ENCODE measurements around the gene SCNN1G. TPM values are rescaled to one million over a fixed set of nuclear protein-coding genes. Genes with fewer than 3 reads are reported as not detected.
"Not testable (repeated sequence)": the region's sequence is repeated elsewhere in the genome, so short reads cannot be mapped to it uniquely, and the experiment has no call there.

Gene SCNN1G
- polyA plus RNA-seq, 2 of the 4 experiments (the other 2 are of a cell fraction), result 0.03 to 0.05 TPM

DNA sequence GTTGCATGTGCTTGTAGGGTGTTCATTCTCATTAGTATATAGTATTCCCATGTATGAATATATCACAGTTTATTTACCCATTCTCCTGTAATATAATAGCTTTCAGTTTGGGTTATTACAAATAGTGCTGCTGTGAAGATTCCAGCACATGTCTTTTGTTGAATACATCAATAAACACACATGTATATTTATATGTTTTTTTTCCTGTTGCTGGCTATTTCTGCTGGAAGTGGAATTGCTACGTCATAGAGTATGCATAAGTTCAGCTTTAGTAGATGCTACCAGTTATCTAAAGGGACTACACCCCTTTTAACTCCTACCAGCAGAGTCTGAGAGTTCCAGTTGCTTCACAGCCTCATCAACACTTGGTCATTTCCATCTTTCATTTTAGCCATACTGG lies 67.3 kb downstream of the SCNN1G start:
- WGBS (ENCODE audit: missing lambda C conversion rate), result 10% methylated on average over 1 of the region's 1 CpG
- DNase-seq (ENCODE audit: low read depth in 1 of 2, low spot score in 1 of 2), result no peak
- Histone ChIP-seq H3K4me3 (no peak overlapping the region), H3K9me3 (peaks cover 3% of the 10 kb centered on the region; the same call in 1 of the 3 replicates), H3K4me1 (no peaks in the 10 kb centered on the region), H3K27ac (no peak overlapping the region), H3K4me2 (no peak overlapping the region)
- ATAC-seq, result no peak
- FAIRE-seq, result no peak
- TF ChIP-seq CBX2 (IDR thresholded peaks at IDR 0.05; ENCODE audit: borderline replicate concordance, low read depth) (no peak), EP300 (IDR thresholded peaks at IDR 0.05) (no peak), EHF (CRISPR knock-in tag; IDR thresholded peaks at IDR 0.05) (no peak), EHMT2 (IDR thresholded peaks at IDR 0.05; ENCODE audit: low read depth) (no peak), RAD21 (conservative IDR thresholded peaks at IDR 0.05 in 1 of 2, IDR thresholded peaks at IDR 0.05 in 1 of 2) (no peak), KDM5A (IDR thresholded peaks at IDR 0.05) (no peak), BHLHE40 (IDR thresholded peaks at IDR 0.05; ENCODE audit: low read depth, low read length) (no peak), CBX8 (IDR thresholded peaks at IDR 0.05) (no peak), CHD2 (IDR thresholded peaks at IDR 0.05; ENCODE audit: low read length, partially characterized antibody) (no peak), POLR2AphosphoS2 (conservative IDR thresholded peaks at IDR 0.05; ENCODE audit: low read length) (no peak)
- TF ChIP-seq, protein P1, sequence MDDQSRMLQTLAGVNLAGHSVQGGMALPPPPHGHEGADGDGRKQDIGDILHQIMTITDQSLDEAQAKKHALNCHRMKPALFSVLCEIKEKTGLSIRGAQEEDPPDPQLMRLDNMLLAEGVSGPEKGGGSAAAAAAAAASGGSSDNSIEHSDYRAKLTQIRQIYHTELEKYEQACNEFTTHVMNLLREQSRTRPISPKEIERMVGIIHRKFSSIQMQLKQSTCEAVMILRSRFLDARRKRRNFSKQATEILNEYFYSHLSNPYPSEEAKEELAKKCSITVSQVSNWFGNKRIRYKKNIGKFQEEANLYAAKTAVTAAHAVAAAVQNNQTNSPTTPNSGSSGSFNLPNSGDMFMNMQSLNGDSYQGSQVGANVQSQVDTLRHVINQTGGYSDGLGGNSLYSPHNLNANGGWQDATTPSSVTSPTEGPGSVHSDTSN (IDR thresholded peaks at IDR 0.05), result no peak
- CTCF ChIA-PET, result interaction anchor here (0.6 kb wide), 1 partner anchor 73 kb away, joined by 5 read pairs; no protein-coding TSS in a partner anchor
- POLR2A ChIA-PET, result no interaction called here

GRCh38 chr16:23252310-23252709 lies 69.8 kb downstream of the SCNN1G start:
- Histone ChIP-seq H3K4me2 (no peak overlapping the region), H3K9me3 (peaks cover 3% of the 10 kb centered on the region; the same call in 1 of the 3 replicates), H3K4me1 (no peaks in the 10 kb centered on the region), H3K4me3 (no peak overlapping the region), H3K27ac (no peak overlapping the region)
- FAIRE-seq (no peak), DNase-seq (ENCODE audit: low read depth in 1 of 2, low spot score in 1 of 2) (no peak), ATAC-seq (no peak)
- ChIA-PET POLR2A (no interaction called here), CTCF (interaction anchor here (1.1 to 2.0 kb wide), 2 partner anchors 71 to 182 kb away, joined by 4 to 11 read pairs; no protein-coding TSS in a partner anchor)
- WGBS (ENCODE audit: missing lambda C conversion rate), result 54% methylated on average over 5 of the region's 5 CpGs
- TF ChIP-seq NR3C1 (IDR thresholded peaks at IDR 0.05) (no peak), HOXA7 (CRISPR knock-in tag; IDR thresholded peaks at IDR 0.05) (no peak), NFE2L2 (conservative IDR thresholded peaks at IDR 0.05; ENCODE audit: low read length) (no peak), SMC3 (IDR thresholded peaks at IDR 0.05) (no peak), EHF (CRISPR knock-in tag; IDR thresholded peaks at IDR 0.05) (no peak)

GRCh38 chr16:23253650-23254049 lies 71.1 kb downstream of the SCNN1G start:
- DNase-seq (ENCODE audit: low read depth in 1 of 2, low spot score in 1 of 2); H3K27ac ChIP-seq; FAIRE-seq; H3K4me2 ChIP-seq; POLR2A ChIA-PET; H3K9me3 ChIP-seq; H3K4me3 ChIP-seq; ATAC-seq; H3K4me1 ChIP-seq: not testable (repeated sequence)
- 50% methylated on average over 1 of the region's 1 CpG for WGBS (ENCODE audit: missing lambda C conversion rate)
- CTCF ChIA-PET, result interaction anchor here (0.6 to 1.3 kb wide), 2 partner anchors 9 to 83 kb away, joined by 3 read pairs; no protein-coding TSS in a partner anchor

DNA sequence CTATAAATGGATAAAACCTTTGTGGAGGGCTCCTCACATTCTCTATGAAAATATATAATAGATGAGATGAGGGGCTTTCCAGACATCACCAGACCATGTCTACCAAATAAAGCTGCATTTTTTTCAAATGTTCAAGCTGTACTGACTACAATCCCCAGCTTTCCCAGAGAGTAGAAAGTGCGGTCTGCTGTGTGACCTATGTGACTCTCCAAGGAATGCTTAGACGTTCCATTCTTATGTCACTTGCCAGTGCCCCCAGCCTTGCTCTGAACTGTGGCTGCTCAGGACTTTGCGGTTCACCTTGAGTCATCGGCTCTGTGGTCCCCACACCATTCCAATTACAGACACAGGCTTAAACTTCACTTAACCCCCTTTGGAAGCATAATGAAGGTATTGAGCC lies 71.8 kb downstream of the SCNN1G start:
- ChIA-PET POLR2A (no interaction called here), CTCF (interaction anchor here (0.5 to 1.3 kb wide), 2 partner anchors 10 to 664 kb away, joined by 3 to 5 read pairs; no protein-coding TSS in a partner anchor)
- Histone ChIP-seq H3K4me3 (no peak overlapping the region), H3K4me2 (no peak overlapping the region), H3K27ac (no peak overlapping the region; a peak in 1 of 6 replicates), H3K9me3 (peaks cover 3% of the 10 kb centered on the region; the same call in 1 of the 3 replicates), H3K4me1 (no peaks in the 10 kb centered on the region)
- 23% methylated on average over 4 of the region's 4 CpGs for WGBS (ENCODE audit: missing lambda C conversion rate)
- TF ChIP-seq POLR2A (IDR thresholded peaks at IDR 0.05; ENCODE audit: low read length) (no peak), TFCP2L1 (CRISPR knock-in tag; IDR thresholded peaks at IDR 0.05) (no peak)
- DNase-seq (ENCODE audit: low read depth in 1 of 2, low spot score in 1 of 2) (no peak), FAIRE-seq (no peak), ATAC-seq (peak; percentile 32 to 56; a peak in 2 of 6 replicates)

DNA sequence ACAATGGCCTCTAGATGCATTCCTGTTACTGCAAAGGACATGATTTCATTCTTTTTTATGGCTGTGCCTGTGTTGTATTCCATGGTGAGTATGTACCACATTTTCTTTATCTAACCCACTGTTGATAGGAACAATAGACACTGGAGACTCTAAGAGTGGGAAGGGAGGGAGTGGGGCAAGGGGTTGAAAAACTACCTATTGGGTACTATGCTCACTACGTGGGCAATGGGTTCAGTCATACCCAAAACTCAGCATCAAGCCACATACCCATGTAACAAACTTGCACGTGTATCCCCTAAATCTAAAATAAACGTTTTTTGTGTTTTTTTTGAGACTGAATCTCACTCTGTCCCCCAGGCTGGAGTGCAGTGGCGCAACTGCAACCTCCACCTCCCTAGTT lies 72.5 kb downstream of the SCNN1G start:
- H3K4me2 ChIP-seq, result no peak overlapping the region
- FAIRE-seq, result no peak

More for the DNA sequence above, 72.5 kb downstream of the SCNN1G start:
- Histone ChIP-seq H3K4me3 (no peak overlapping the region), H3K9me3 (peaks cover under 1% of the 10 kb centered on the region; the same call in 1 of the 3 replicates), H3K4me1 (no peaks in the 10 kb centered on the region), H3K27ac (peak overlapping the region in 1 of 2 experiments; percentile 22; a peak in 1 of 6 replicates)
- TF ChIP-seq FOSB (CRISPR knock-in tag; IDR thresholded peaks at IDR 0.05) (no peak), ZNF302 (CRISPR knock-in tag; IDR thresholded peaks at IDR 0.05) (no peak), RARB (CRISPR knock-in tag; IDR thresholded peaks at IDR 0.05) (no peak), HOXA7 (CRISPR knock-in tag; IDR thresholded peaks at IDR 0.05) (no peak)
- ChIA-PET CTCF (interaction anchor here (0.6 to 1.3 kb wide), 2 partner anchors 11 to 109 kb away, joined by 3 to 4 read pairs; no protein-coding TSS in a partner anchor), POLR2A (no interaction called here)
- DNase-seq (ENCODE audit: low read depth in 1 of 2, low spot score in 1 of 2) (no peak), ATAC-seq (no peak)
- WGBS (ENCODE audit: missing lambda C conversion rate), result 29% methylated on average over 4 of the region's 4 CpGs
